ENCODE data around the gene NTM.
A peak's percentile ranks its signal among the peaks of the same experiment; 100 is the strongest.
"Not testable (repeated sequence)": the region's sequence is repeated elsewhere in the genome, so short reads cannot be mapped to it uniquely, and the experiment has no call there.

Gene NTM

GRCh38 chr11:132310390-132311375 lies 940.3 kb downstream of the NTM start:
- DNase-seq = no peak

GRCh38 chr11:132311703-132312102 lies 941.3 kb downstream of the NTM start:
- DNase-seq = no peak

GRCh38 chr11:132312161-132312560 lies 941.7 kb downstream of the NTM start:
- DNase-seq = no peak

GRCh38 chr11:132312701-132313111 lies 942.3 kb downstream of the NTM start:
- peak in 1 of 2 experiments; percentile 16 for DNase-seq

- no peak for DNase-seq
Measured at GRCh38 chr11:132314911-132315455, 944.6 kb downstream of the NTM start.

GRCh38 chr11:132315696-132316095 lies 945.3 kb downstream of the NTM start:
- DNase-seq = no peak

- DNase-seq = peak in 1 of 2 experiments; percentile 15
Measured at GRCh38 chr11:132318421-132319157, 948.2 kb downstream of the NTM start.

GRCh38 chr11:132319419-132319818 lies 949.0 kb downstream of the NTM start:
- not testable (repeated sequence) for DNase-seq

- no peak for DNase-seq
Measured at GRCh38 chr11:132330515-132330914, 960.1 kb downstream of the NTM start.

GRCh38 chr11:132332521-132332920 lies 962.1 kb downstream of the NTM start:
- no peak for DNase-seq

GRCh38 chr11:132334769-132335280 lies 964.4 kb downstream of the NTM start:
- DNase-seq = no peak

- no peak for DNase-seq
Measured at GRCh38 chr11:132335311-132335710, 964.9 kb downstream of the NTM start.

GRCh38 chr11:132336781-132337535 lies 966.5 kb downstream of the NTM start:
- no peak for DNase-seq

GRCh38 chr11:132337819-132338416 lies 967.5 kb downstream of the NTM start:
- DNase-seq = no peak

GRCh38 chr11:132342408-132342807 lies 972.0 kb downstream of the NTM start:
- no peak for DNase-seq

GRCh38 chr11:132343445-132344175 lies 973.2 kb downstream of the NTM start:
- DNase-seq = no peak

GRCh38 chr11:132346558-132347148 lies 976.2 kb downstream of the NTM start:
- DNase-seq = no peak

GRCh38 chr11:132347156-132348090 lies 977.0 kb downstream of the NTM start:
- no peak for DNase-seq

Measured in activated T-cell treated with anti-CD3 and anti-CD28 coated beads, Interleukin-2, amount 50 U/mL, for 48 hours (primary cell).